ENCODE data around the gene DYNLRB1. TPM values are rescaled to one million over a fixed set of nuclear protein-coding genes. Genes with fewer than 3 reads are reported as not detected.
A peak's percentile ranks its signal among the peaks of the same experiment; 100 is the strongest.

The DYNLRB1 gene
- total and polyA plus RNA-seq, 8 donors, result 17.3 to 224 (median 143) TPM

GRCh38 chr20:34578521-34578920, 62.3 kb downstream of the DYNLRB1 start:
- Histone ChIP-seq H3K27ac (no peak overlapping the region), H3K4me1 (peaks cover 0 to 38% (median 19%) of the 10 kb centered on the region in 4 donors), H3K36me3 (peaks cover 3 to 50% (median 31%) of the 10 kb centered on the region in 4 donors), H3K4me3 (no peak overlapping the region), H3K9me3 (no peaks in the 10 kb centered on the region), H3K27me3 (no peaks in the 10 kb centered on the region)
- intact Hi-C loops (cut with DNase I; ENCODE audit: low total_unique reads), result loop anchor here (10.0 kb wide), 1 partner anchor 116 kb away; no protein-coding TSS in a partner anchor
- DNase-seq, result no peak
- TF ChIP-seq POLR2AphosphoS5 (IDR thresholded peaks at IDR 0.05) (no peak), CTCF (IDR thresholded peaks at IDR 0.05) (no peak), EP300 (IDR thresholded peaks at IDR 0.05) (no peak), POLR2A (IDR thresholded peaks at IDR 0.05) (no peak)
- WGBS, 5 donors, result 77 to 89% (median 86%) methylated on average over 2 to 6 of the region's 6 CpGs

GRCh38 chr20:34579191-34579978, 63.2 kb downstream of the DYNLRB1 start:
- intact Hi-C loops (cut with DNase I; ENCODE audit: low total_unique reads), result loop anchor here (10.0 kb wide), 1 partner anchor 115 kb away; no protein-coding TSS in a partner anchor
- 57 to 67% (median 63%) methylated on average over 11 of the region's 11 CpGs for WGBS, 5 donors
- H3K4me1 ChIP-seq, result peaks cover 0 to 38% (median 19%) of the 10 kb centered on the region in 4 donors

DNA sequence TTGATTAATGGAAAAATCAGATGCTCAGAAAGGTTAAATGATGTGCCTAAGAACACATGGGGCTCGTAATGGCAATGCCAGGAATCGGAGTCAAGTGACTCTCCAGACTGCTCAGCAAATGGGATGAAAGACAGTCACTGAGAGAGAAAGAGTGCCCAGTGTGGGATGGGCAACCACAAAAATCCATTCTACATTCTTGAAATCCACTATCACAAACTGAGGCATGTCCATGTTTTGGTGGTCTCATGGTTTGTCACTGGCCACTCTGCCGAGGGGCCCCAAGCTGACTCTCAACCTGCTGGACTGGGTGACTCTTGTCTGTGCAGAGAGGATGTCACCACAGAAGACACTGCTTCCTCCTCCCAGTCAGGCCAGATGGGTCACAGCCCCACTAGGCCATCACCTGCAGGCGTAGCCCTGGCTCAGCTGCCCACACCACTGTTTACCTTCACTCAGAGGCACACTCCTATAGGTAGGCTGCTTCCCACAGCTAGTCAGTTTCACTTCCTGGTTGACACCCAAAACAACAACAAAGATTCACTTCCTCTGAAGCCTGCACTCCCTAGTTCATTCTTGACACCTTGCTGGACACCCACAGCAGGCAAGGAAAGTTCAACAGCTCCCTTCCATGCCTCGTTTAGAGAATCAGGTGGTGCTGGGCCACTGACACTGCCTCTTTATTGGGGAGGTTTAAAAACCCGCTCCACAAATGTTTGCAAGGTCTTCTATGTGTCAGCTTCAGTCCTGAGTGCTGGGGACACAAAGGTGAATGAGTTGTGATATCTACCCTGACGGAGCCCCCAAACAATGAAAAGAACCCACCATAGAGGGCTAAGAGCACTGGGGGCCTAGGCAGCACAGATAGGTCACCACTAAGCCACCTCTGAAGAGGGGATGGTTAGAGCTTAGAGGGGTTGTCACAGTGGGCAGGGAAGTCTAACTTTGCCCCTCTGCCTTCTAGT, 64.0 kb downstream of the DYNLRB1 start:
- TF ChIP-seq POLR2AphosphoS5 (IDR thresholded peaks at IDR 0.05), result peak in 1 of 3 donors; percentile 28
- TF ChIP-seq EP300 (IDR thresholded peaks at IDR 0.05), result no peak
- TF ChIP-seq POLR2A (IDR thresholded peaks at IDR 0.05), result no peak
- no peak for TF ChIP-seq CTCF (IDR thresholded peaks at IDR 0.05)
- H3K4me1 ChIP-seq, result peaks cover 0 to 38% (median 19%) of the 10 kb centered on the region in 4 donors
- H3K4me3 ChIP-seq, result no peak overlapping the region
- intact Hi-C loops (cut with DNase I; ENCODE audit: low total_unique reads), result loop anchor here (10.0 kb wide), 1 partner anchor 115 kb away; no protein-coding TSS in a partner anchor
- peaks cover 4 to 50% (median 30%) of the 10 kb centered on the region in 4 donors for H3K36me3 ChIP-seq
- no peak overlapping the region for H3K27ac ChIP-seq
- 79 to 88% (median 84%) methylated on average over 7 of the region's 7 CpGs for WGBS, 5 donors
- DNase-seq, result peak; percentile 42 to 59
- no peaks in the 10 kb centered on the region for H3K27me3 ChIP-seq
- no peaks in the 10 kb centered on the region for H3K9me3 ChIP-seq

More at GRCh38 chr20:34579191-34579978, 63.2 kb downstream of the DYNLRB1 start:
- Histone ChIP-seq H3K36me3 (peaks cover 0 to 48% (median 29%) of the 10 kb centered on the region in 4 donors), H3K27ac (no peak overlapping the region), H3K4me3 (no peak overlapping the region), H3K27me3 (no peaks in the 10 kb centered on the region), H3K9me3 (no peaks in the 10 kb centered on the region)
- peak; percentile 70 to 73 for DNase-seq
- TF ChIP-seq CTCF (IDR thresholded peaks at IDR 0.05) (peak in 5 of 7 experiments; percentile 8 to 55 (median 41)), POLR2AphosphoS5 (IDR thresholded peaks at IDR 0.05) (peak in 2 of 3 donors; percentile 24 to 67), POLR2A (IDR thresholded peaks at IDR 0.05) (no peak), EP300 (IDR thresholded peaks at IDR 0.05) (no peak)
